Endothelial cell of umbilical vein (primary cell): Measurements from ENCODE around the gene EPS8L1. TPM values are rescaled to one million over a fixed set of nuclear protein-coding genes. Genes with fewer than 3 reads are reported as not detected.

ENCODE experiments used
- BruUV-seq: library from RNA; stranded (reverse); fragments of 400-500 nt; replicated peaks from 2 replicates; lab custom pipeline; 2021; lab: Mats Ljungman, UMichigan
- CTCF ChIA-PET: fragments of 300-600, 350-600 bp; sonication (Branson Sonifier 250); formaldehyde crosslinking; loops from one replicate; lab custom pipeline; 2021; ENCODE audit warnings: antibody characterized with exemption, inconsistent platforms; lab: Charles Lee
- POLR2A ChIA-PET: fragments of 300-600, 350-600 bp; sonication (Branson Sonifier 250); formaldehyde crosslinking; loops from one replicate; lab custom pipeline; 2021; ENCODE audit warnings: antibody characterized with exemption, inconsistent platforms; lab: Charles Lee
- DNase-seq: peaks from one replicate; pipeline ENCODE4 v3.0.0-alpha.2; 2011; ENCODE audit warnings: low read depth, low spot score
- FAIRE-seq: peaks from 2 replicates; lab custom pipeline; 2011; peaks lifted over from hg19 to GRCh38; lab: Jason Lieb, UNC
- H2AFZ ChIP-seq: 2 replicates; pipeline ENCODE4 v1.6.0; 2012; ENCODE audit warnings: low read depth, low read length, control low read depth, inconsistent platforms
- H3K27ac ChIP-seq: 2 replicates; pipeline ENCODE4 v1.5.1; 2011; ENCODE audit warnings: low read depth, mild to moderate bottlenecking, control low read depth, low read length, moderate library complexity; ENCODE audit not compliant: insufficient read depth
- H3K27me3 ChIP-seq, 2 experiments: 2 replicates each; pipeline versions ENCODE4 v1.6.0 to v1.6.1; 2011; ENCODE audit warnings: low read length in 2 of 2, mixed read lengths in 1 of 2; ENCODE audit not compliant: control insufficient read depth in 2 of 2, insufficient read depth in 2 of 2
- H3K36me3 ChIP-seq, 2 experiments: 2 replicates in 1 of 2; 3 replicates in 1 of 2; pipeline ENCODE4 v1.5.1; 2011; ENCODE audit warnings: low read length in 2 of 2, mild to moderate bottlenecking in 1 of 2, moderate library complexity in 1 of 2; ENCODE audit not compliant: control insufficient read depth in 2 of 2, insufficient read depth in 2 of 2; ENCODE audit errors: extremely low read depth in 1 of 2
- H3K4me1 ChIP-seq: 3 replicates; pipeline ENCODE4 v1.5.1; 2011; ENCODE audit warnings: mild to moderate bottlenecking, low read length; ENCODE audit not compliant: control insufficient read depth, insufficient read depth; ENCODE audit errors: extremely low read depth
- H3K4me2 ChIP-seq: 2 replicates; pipeline ENCODE4 v1.6.1; 2011; ENCODE audit warnings: low read length, control low read depth, mixed read lengths; ENCODE audit not compliant: insufficient read depth
- H3K4me3 ChIP-seq, 3 experiments: fragments of 200-600 bp in 1 of 3; sonication (generic), shearing (Covaris generic) in 1 of 3; replicated peaks in 1 of 3; 2 replicates each; pipeline ENCODE4 v1.5.1; 2011 to 2016; ENCODE audit warnings: control low read depth in 3 of 3, low read length in 3 of 3, mild to moderate bottlenecking in 2 of 3, inconsistent platforms in 1 of 3, low read depth in 1 of 3, moderate library complexity in 1 of 3; ENCODE audit not compliant: insufficient read depth in 1 of 3
- H3K79me2 ChIP-seq: 2 replicates; pipeline ENCODE4 v1.6.0; 2012; ENCODE audit warnings: low read length, inconsistent platforms; ENCODE audit not compliant: control insufficient read depth, insufficient read depth
- H3K9ac ChIP-seq: replicated peaks from 2 replicates; pipeline ENCODE3; 2011; ENCODE audit warnings: low read length, control low read depth; ENCODE audit not compliant: insufficient read depth; ENCODE audit errors: extremely low read depth
- H3K9me1 ChIP-seq: replicated peaks from 3 replicates; pipeline ENCODE4 v1.6.0; 2011; ENCODE audit warnings: mild to moderate bottlenecking, low read length; ENCODE audit not compliant: control insufficient read depth, insufficient read depth; ENCODE audit errors: extremely low read depth
- H3K9me3 ChIP-seq: replicated peaks from 2 replicates; pipeline ENCODE4 v1.5.1; 2012; ENCODE audit warnings: low read length, inconsistent platforms; ENCODE audit not compliant: control insufficient read depth, insufficient read depth
- H4K20me1 ChIP-seq: replicated peaks from 2 replicates; pipeline ENCODE3; 2011; ENCODE audit warnings: mild to moderate bottlenecking, low read length; ENCODE audit not compliant: control insufficient read depth, insufficient read depth; ENCODE audit errors: extremely low read depth
- CTCF ChIP-seq, 2 donors: IDR thresholded peaks; 1 replicate in 1 of 2; 2 replicates in 1 of 2; pipeline ENCODE4 v1.5.1; 2011; ENCODE audit warnings: low read length in 2 of 2, mild to moderate bottlenecking in 2 of 2, moderate library complexity in 2 of 2, control low read depth in 1 of 2, inconsistent platforms in 1 of 2, low read depth in 1 of 2; ENCODE audit not compliant: insufficient read depth in 1 of 2; ENCODE audit errors: extremely low read depth in 1 of 2
- GATA2 ChIP-seq: IDR thresholded peaks from 2 replicates; pipeline ENCODE4 v1.7.0; 2011; ENCODE audit warnings: low read depth, mild to moderate bottlenecking, moderate library complexity, mixed read lengths, low read length; ENCODE audit not compliant: insufficient read length, insufficient read depth
- JUN ChIP-seq: IDR thresholded peaks from 2 replicates; pipeline ENCODE4 v1.6.1; 2011; ENCODE audit warnings: borderline replicate concordance, low read depth; ENCODE audit not compliant: insufficient read length, insufficient read depth
- MAX ChIP-seq: IDR thresholded peaks from 2 replicates; pipeline ENCODE4 v1.6.1; 2011; ENCODE audit not compliant: insufficient read depth, insufficient read length
- POLR2A ChIP-seq: IDR thresholded peaks from 2 replicates; pipeline ENCODE4 v1.6.1; 2012; ENCODE audit warnings: low read depth, mild to moderate bottlenecking, control low read depth, low read length
- POLR2AphosphoS5 ChIP-seq: IDR thresholded peaks from 2 replicates; pipeline ENCODE4 v1.6.1; 2012; ENCODE audit warnings: low read depth, mild to moderate bottlenecking, control low read depth, low read length, moderate library complexity; ENCODE audit not compliant: insufficient read depth
- dilution Hi-C: fragments of 300-500 bp; cut with MboI; formaldehyde crosslinking; loops from one replicate; pipeline ENCODE4 v1.15.0; 2019; ENCODE audit warnings: low sequenced_read_pairs; ENCODE audit not compliant: extremely low pct_ligation_motif_present
- intact Hi-C: fragments of 100-400 bp; cut with micrococcal nuclease; formaldehyde crosslinking; loops from one replicate; pipeline ENCODE4 v1.10.0; 2022
- polyA plus RNA-seq, 4 experiments: library from polyadenylated mRNA; depleted of rRNA in 3 of 4; stranded (reverse) in 3 of 4; unstranded in 1 of 4; fragments of >200 nt; gene quantifications; 2 replicates each; pipeline versions ENCODE4 v1.2.1 to v1.2.3, GENCODE V29; 2011 to 2012; ENCODE audit warnings: missing spikeins in 1 of 4
- total RNA-seq: library from RNA; stranded (reverse); gene quantifications from 2 replicates; pipeline ENCODE4 v1.2.3, GENCODE V29; 2021

EPS8L1 gene
- total and polyA plus RNA-seq, 2 donors (not counting 3 experiments of a cell fraction or from before 2014, with no cell fraction given), result 15.9 to 28.9 TPM

GRCh38 chr19:55112246-55112776, 36.6 kb downstream of the EPS8L1 start:
- DNase-seq (no peak), FAIRE-seq (no peak)
- no peaks in the 10 kb centered on the region for H3K27me3 ChIP-seq
- H3K36me3 ChIP-seq, result peaks cover 0 to 4% of the 10 kb centered on the region in 2 experiments
- no peak overlapping the region for H3K27ac ChIP-seq
- H4K20me1 ChIP-seq, result no peaks in the 10 kb centered on the region
- ChIA-PET CTCF (interaction anchor here (1.6 kb wide), 1 partner anchor 24 kb away, joined by 6 read pairs; no protein-coding TSS in a partner anchor), POLR2A (no interaction called here)
- H3K4me2 ChIP-seq, result no peak overlapping the region
- H3K9ac ChIP-seq, result no peak overlapping the region
- no peak overlapping the region for H3K4me3 ChIP-seq
- intact Hi-C loops (no loop called here), dilution Hi-C loops (no loop called here)
- BruUV-seq, result no TSS peak
- H2AFZ ChIP-seq, result no peak overlapping the region
- TF ChIP-seq JUN (no peak), GATA2 (no peak), MAX (no peak), POLR2AphosphoS5 (no peak), CTCF (IDR thresholded peaks at IDR 0.05; ENCODE audit: extremely low read depth in 1 of 2, insufficient read depth in 1 of 2, low read depth in 1 of 2, low read length in 2 of 2) (no peak), POLR2A (no peak)
- H3K79me2 ChIP-seq, result peaks cover 57% of the 10 kb centered on the region
- H3K9me3 ChIP-seq, result no peaks in the 10 kb centered on the region
- H3K9me1 ChIP-seq, result no peaks in the 10 kb centered on the region
- H3K4me1 ChIP-seq, result peaks cover 15% of the 10 kb centered on the region
